NCI-H82 treated with DMSO at 0.1 percent for 48 hours (cell line): ENCODE data around the gene LACTB.
"Not testable (repeated sequence)": the region's sequence is repeated elsewhere in the genome, so short reads cannot be mapped to it uniquely, and the experiment has no call there.

Source experiments
- DNase-seq: peaks from one replicate; lab custom pipeline; 2025; ENCODE audit not compliant: unreplicated experiment; lab: John Stamatoyannopoulos, UW

Gene LACTB

DNA sequence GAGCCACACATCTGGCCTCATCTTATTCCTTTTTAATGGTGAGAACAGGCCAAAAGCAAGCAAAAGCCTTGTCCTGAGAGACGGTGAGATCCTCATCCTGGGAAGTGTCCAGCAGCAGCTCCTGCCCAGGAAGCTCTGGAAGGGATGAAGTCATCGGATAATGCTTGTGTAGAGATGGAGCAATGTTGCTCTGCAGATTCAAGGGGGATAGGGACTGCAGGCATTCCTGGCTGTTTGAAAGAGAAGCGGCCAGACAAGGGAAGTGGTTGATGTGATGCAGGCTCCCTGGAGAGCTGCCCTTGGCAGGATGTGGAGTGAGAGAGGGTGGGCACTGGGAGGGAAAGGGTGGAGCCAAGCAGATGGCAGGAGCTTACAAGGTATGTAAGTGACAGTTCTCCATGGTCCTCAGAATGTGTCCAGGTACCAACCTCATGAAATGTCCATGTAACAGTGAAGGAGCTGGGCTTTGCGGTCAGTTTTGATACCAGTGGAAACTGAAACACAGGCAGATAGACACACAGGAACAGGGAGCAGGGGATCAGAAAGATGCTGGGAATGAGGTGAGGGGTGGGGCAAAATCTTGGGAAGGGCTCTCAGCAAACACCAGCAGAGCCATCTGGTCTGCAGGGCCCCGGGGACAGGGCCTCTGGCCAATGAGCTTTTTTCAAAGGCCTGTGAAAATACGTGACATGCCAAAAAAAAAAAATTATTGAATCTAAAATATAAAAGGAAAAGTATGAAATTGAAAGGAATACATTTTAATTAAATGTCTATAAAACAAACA, 32.2 kb upstream of the LACTB start:
- no peak for DNase-seq

DNA sequence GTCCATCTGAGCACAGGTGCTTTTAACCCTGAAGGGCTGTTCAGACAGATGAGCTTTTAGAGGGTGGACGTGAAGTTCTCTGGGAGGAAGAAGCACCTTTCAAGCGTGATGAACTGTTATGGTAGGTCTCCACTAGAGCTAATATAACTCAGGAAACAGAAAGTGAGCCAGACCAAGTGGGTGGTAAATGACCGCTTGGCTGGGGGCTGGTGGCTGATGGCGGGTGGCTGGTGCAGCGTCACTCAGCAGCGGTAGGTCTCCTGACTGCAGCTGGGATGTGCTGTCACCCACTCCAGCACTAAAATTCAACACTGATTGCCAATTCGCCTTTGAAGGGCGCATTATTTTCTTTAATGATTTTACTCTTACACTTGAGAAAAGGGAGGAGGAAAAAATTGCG, 31.2 kb upstream of the LACTB start:
- DNase-seq: no peak

DNA sequence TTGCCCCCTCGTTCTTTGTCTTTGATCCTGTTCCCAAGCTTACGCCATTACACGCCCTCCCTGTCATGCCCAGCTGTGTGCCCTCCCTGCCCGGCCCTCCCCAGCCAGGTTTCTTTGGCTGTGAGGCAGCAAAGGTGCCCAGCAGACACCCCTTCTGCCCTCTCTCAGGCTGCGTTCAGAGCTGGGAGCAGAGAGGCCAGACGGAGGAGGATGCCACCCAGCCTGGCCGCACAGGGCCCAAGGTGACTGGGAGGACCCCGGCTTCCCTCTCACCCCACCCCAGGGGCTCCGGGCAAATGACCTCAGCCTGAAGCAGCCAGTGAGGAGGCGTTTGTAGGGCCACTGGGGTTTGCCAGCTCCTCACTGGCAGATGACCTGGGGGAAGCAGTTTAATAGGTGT, 30.8 kb upstream of the LACTB start:
- DNase-seq: no peak

DNA sequence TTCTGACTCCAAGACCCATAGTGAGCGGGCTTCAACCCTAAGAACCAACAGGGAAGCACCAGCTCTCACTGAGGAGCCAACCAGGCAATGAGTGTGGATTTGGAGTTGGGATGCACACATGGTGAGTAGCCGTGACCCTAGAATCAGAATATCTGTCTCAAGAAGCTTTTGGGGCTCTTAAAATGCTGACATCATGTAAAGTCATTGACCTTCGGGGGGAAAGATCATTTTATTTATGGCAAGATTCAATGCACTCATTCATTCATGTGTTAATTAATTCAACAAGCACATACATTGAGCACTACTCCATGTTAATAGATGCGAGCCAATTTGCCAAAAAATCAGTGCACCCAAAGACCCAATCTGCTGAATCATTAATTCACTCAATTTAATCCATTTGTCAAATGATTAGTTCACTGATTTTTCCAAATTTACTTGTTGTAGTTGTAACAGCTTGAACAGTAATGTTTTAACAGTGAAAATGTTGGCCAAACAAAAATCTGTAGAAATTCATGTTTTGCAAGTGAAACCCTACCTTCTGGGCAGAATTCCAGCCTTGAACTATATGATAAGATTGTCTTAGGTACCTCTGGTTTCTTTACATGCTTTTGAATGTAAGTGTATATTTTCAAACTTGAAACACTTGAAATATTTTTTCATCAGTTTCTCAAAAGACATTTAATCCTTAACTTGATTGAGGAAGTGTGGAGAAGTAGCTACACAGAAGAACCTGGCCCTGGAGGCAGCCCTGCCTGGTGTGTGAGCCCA, 29.8 kb upstream of the LACTB start:
- DNase-seq: no peak

DNA sequence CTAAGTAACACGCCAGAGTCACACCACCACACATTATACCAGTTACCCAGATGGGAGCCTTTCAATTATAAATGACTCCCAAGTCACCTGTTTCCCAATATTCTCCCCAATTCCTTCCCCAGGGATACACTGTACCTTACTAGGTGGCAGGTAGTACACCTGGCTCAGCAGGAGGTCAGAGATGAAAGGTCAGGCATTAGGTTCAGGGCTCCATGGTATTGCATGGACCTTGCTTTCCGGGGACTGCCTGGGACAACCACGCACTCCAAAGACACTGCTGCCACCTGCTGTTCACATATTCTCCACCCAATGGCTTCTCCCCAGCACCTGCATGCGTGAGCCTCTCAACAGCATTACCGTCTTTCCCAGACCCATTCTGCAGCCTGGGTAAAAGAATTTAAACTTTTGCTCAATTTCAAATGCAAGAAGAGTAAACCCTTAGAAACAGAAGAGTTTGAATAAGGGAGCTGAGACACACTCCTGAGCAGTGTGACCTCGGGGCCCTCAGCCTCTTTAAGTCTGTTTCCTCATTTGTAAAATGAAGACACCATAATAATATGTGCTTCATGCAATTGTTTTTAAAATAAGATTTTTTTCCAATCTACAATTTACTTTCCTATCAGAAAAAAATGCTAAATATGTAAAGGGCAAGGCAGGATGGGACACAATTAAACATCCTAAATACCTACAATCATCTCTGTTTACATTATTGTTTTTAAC, 28.0 kb upstream of the LACTB start:
- DNase-seq: peak; percentile 73

DNA sequence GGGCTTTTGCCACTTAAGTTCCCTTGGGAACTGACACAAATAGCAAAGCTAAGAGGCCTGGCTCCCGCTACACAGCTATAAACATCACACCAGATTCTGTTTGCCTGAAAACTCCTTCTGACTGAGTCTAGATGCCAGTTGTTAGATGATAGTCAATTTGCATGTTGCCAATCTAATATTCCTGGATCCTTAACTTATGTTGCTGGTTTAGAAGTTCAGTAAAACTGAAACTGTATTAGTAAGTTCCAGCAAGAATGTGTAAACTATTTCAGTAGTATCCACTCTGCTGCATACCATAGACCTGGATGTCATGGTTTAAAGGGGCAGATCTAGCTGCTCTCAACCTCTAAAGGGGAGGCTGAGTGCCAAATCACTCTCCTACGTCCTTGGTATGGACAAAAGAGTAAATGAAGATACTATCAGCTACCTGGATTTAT, 27.1 kb upstream of the LACTB start:
- no peak for DNase-seq

DNA sequence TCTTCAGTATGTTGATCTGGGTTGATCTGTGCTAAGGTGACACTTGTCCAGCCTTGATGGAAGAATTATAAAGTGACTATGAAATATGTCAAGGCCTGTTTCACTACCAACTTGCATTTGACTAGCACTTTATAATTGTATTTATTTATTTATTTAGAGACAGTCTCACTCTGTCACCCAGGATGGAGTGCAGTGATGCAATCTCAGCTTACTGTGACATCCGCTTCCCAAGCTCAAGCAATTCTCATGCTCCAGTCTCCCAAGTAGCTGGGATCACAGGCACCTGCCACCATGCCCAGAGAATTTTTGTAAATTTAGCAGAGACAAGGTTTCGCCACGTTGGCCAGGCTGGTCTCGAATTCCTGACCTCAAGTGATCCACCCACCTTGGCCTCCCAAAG, 25.5 kb upstream of the LACTB start:
- DNase-seq: no peak

DNA sequence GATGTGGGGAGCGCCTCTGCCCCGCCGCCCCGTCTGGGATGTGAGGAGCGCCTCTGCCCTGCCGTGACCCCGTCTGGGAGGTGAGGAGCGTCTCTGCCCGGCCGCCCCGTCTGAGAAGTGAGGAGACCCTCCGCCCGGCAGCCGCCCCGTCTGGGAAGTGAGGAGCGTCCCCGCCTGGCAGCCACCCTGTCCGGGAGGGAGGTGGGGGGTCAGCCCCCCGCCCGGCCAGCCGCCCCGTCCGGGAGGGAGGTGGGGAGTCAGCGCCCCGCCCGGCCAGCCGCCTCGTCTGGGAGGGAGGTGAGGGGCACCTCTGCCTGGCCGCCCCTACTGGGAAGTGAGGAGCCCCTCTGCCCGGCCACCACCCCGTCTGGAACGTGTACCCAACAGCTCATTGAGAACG, 22.8 kb upstream of the LACTB start:
- not testable (repeated sequence) for DNase-seq

DNA sequence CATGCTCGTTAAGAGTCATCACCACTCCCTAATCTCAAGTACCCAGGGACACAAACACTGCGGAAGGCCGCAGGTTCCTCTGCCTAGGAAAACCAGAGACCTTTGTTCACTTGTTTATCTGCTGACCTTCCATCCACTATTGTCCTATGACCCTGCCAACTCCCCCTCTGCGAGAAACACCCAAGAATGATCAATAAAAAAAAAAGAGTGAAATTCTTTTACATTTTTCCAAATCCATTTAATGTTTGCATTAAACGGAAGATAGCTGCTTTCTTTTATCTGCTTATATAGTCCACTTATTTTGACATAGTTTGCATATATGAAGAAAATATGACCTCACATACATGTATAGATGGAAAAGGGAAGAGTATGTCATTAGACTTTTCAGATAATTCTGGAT, 22.1 kb upstream of the LACTB start:
- not testable (repeated sequence) for DNase-seq

DNA sequence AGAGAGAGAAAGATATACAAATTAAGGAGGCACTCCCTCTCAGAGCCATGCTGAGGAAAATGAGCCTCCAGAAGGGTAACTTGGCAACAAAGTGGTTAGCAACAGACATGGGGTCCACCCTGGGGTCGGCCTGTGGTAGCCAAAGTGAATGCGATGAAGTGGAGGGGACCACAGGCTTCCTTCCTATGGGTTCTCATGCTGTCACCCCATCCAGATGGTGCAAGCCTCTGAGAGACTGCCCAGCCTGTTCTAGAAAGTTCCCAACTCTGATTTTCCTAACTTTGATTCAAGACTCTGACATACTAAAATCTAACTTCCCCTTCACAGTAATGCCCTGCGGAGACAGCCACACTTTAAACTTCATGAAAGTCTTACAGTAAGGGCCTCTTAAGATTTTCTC, 18.2 kb upstream of the LACTB start:
- no peak for DNase-seq

DNA sequence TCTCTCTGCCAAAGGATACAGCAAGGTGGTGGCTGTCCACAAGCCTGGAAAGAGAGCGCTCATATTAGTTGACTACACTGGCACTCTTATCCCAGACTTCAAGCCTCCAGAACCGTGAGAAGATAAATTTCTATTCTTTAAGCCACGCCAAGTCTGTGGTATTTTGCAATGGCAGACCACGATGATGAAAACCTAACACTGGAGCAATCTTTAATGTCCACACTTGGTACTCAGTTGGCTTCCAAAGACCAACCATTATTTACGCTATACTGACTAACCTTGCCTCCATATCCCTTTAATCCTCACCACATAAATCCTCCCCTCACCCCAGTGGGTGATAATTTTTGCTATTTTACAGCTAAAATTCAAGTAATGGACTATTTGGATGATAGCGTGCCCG, 16.9 kb upstream of the LACTB start:
- no peak for DNase-seq

DNA sequence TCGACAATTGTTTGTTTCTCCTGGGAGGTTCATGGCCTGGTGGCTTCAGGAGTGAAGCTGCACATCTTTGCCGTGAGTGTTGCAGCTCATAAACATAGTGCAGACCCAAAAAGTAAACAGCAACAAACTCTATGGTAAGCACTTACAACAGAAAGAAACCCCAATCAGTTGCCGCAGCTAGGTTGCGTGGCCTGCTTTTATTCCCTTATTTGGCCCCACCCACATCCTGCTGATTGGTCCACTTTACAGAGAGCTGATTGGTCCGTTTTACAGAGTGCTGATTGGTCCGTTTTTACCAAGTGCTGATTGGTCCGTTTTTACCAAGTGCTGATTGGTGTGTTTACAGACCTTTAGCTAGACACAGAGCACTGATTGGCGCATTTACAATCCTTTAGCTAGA, 16.3 kb upstream of the LACTB start:
- DNase-seq: not testable (repeated sequence)

DNA sequence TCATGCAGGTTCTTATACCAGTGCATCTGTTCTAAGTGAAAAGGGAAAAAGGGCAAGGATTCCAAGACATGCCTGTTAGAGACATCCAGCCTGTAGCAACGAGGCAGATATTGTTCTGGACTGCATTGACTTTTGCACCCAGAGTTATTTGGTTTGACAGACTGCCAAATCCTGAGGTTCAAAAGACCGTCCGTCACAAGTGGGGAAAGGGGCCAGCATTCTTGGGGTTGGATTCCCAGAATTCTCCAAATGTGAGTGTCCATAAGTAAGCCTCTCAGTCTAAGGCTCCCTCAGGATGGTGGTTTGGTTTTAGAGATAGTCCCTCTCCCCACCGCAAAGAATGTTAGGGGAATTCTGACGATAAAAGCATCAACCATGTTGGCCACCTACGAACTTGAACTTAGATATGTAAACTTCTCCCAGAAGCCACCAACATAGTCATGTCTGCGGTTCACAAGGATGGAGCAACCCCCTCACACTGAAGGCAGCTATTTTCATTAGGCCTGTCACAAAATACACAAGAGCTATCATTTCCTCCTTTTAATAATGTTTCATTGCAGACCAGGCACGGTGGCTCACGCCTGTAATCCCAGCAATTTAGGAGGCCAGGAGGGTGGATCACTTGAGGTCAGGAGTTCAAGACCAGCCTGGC, 13.6 kb upstream of the LACTB start:
- DNase-seq: no peak

DNA sequence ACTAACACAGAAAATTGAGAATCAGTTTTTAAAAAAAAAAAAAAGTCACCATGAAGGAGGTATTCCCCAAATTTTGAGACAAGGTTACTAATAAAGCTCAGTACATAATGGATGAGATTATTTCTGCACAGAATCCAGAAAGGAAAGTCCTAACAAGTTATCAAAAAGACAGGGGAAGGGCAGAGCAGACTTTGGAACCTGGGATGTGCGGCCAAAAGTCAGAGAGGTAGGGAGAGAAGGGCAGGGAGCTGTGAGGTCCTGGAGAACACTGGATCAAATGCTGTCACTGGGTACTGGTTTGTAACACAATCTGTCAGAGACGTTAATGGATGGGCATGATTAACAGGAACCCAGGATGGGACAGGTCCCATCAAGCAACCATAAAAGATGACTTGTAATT, 12.2 kb upstream of the LACTB start:
- no peak for DNase-seq

DNA sequence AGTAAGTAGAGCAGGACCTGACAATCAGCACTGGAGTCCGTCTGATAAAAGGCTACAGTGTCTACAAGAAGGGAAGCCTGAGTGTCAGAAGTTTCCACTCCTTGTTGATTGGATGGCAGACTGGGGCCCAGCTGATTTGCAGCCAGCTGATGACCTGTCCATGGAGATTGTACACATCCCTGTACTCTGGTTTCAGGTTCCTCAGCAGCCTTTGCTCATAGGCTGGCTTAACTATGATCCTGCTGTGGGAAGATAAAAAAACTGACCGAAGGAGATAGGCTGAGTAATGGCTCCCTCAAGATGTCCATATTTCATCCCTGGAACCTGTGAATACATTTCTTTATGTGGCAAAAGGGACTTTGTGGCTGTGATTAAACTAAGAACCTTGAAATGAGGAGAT, 11.7 kb upstream of the LACTB start:
- no peak for DNase-seq

DNA sequence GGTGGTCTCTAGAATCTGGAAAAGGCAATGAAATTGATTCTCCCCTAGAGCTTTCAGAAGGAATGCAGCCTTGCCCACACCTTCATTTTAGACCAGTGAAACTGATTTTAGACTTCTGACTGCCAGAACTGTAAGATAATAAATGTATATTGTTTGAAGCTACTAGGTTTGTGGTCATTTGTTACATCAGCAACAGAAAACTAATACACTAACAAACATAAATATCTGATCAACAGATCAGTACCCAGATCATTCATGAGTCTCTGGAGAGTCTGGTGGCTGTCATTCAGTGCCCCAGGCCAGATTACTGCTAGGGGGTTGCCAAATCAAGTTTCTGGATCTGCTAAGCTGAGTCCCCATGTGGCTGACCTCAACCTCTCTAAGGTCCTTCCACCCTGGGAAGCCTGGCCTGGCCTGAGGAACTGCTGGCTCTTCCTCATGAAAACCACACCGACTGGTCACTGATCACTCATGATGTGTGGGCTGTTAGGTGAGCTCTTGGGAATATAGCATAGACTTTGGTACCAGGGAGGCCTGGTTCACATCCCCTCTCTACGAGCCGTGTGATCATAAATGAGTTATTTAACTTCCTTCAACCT, 11.1 kb upstream of the LACTB start:
- DNase-seq: no peak

DNA sequence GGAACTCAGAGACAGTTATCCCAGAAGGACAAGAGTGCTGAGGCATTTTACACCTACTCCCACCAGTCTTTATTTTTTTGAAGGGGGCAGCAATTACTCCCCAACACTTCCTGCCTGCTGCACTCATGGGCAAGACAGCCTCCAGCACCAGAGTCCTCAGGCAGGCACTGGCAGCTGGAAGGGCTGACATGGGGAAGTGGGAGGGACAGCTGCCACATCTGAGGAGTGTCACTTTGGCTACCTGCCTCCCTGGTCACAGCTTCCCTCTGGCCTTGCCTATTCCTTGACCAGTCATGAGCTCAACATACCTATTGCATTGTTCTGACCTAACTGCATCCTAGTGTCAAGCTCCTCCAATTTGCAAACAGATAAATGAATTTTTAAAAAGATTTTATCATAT, 10.2 kb upstream of the LACTB start:
- DNase-seq: no peak

DNA sequence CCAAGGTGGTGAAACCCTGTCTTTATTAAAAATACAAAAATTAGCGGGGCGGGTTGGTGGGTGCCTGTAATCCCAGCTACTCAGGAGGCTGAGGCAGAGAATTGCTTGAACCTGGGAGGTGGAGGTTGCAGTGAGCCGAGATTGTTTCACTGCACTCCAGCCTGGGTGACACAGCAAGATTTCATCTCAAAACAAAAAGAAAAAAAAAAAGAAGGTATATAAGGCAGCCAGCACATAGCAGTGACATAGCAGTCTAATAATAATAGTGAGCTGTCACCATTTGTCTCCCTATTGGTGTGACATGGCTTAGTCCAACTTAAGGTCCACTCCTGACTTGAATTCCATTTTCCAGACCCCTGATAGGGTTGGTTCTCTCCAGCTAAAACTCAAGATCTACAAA, 8.8 kb upstream of the LACTB start:
- DNase-seq: no peak

DNA sequence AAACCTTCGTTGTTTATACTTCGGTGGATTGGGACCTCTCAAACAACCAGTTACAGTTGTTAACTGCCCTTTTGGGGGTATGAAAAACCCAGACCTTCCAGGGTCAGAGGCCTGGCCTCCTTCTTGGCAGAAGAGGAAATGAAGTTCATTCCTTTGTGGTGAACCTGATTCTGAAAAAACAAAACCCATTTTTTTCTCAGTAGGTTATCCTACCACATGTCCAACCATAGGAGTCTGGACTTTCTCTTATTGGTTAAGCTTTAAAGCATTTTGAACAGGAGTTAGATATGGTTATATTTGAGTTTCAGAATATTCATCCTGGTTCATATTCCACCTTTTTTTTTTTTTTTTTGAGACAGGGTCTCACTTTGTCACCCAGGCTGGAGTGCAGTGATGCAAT, 7.2 kb upstream of the LACTB start:
- no peak for DNase-seq

DNA sequence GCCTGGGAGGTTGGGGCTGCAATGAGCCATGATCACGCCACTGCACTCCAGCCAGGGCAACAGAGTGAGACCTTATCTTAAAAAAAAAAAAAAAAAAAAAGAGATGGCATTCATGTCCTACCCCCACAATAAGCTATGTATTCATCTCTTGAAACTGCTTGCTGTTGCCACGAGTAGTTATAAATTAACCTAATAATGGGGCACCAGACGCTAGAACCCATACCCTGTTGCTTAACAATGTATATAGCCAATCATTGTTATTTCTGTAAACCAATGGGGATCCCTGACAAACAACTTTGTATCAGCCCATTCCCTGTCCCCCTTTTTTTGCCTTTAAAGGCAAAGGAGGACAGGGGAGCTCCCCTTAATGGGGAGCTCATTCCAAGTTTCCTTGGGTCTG, 2.8 kb upstream of the LACTB start:
- no peak for DNase-seq
